ENCODE measurements around the gene TSNAXIP1. TPM values are rescaled to one million over a fixed set of nuclear protein-coding genes. Genes with fewer than 3 reads are reported as not detected.
A peak's percentile ranks its signal among the peaks of the same experiment; 100 is the strongest.

Gene TSNAXIP1, protein sequence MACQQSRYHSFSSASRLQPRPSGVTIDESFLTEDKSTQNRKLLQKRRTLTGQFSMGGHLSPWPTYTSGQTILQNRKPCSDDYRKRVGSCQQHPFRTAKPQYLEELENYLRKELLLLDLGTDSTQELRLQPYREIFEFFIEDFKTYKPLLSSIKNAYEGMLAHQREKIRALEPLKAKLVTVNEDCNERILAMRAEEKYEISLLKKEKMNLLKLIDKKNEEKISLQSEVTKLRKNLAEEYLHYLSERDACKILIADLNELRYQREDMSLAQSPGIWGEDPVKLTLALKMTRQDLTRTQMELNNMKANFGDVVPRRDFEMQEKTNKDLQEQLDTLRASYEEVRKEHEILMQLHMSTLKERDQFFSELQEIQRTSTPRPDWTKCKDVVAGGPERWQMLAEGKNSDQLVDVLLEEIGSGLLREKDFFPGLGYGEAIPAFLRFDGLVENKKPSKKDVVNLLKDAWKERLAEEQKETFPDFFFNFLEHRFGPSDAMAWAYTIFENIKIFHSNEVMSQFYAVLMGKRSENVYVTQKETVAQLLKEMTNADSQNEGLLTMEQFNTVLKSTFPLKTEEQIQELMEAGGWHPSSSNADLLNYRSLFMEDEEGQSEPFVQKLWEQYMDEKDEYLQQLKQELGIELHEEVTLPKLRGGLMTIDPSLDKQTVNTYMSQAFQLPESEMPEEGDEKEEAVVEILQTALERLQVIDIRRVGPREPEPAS
- total RNA-seq, result 0.07 and 0.52 TPM in 2 replicates

DNA sequence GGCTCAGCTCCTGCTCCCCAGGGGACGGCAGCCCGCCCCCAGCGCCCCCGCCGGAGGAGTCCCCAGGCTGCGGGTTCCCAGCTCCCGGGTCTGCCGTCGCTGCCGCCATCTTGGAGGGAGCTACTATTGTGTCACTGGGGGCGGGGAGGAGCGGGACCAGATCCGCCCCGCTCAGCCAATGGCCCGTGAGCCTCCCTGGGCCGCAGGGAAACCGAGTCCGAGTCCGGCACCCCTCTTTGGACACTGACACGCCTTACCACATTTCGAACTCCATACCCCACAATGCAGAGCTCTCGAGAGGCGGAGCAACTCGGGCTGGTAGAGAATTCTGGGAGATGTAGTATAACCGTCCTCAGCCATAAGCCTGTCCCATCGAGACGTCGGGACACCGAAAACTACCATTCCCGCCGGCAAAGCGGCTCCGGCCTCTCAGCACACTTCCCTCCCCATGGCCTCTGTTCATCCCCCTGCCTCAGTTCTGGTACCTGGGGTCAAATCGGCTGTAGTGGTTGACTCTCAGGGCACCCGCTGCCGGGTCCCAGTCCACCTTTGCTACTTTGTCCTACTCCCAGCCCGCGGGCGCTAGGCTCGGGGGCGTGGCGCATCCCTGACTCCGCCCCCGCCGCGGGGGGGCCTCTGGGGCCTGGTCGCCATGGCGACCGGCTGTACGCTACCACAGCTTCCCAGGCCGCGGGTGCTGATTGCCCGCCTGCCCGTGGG lies at the start of gene TSNAXIP1, which contains the start of gene RANBP10:
TSNAXIP1 (plus strand) TSS at position 462 of the 720 bp plus-strand sequence. CDS start 261 bp downstream, outside the sequence.
RANBP10 (minus strand) TSS at position 133 of the 720 bp plus-strand sequence; CDS start at position 109, 24 bp downstream.
- peak; percentile 96 for DNase-seq (ENCODE audit: low read depth)
- TF ChIP-seq, protein P1, sequence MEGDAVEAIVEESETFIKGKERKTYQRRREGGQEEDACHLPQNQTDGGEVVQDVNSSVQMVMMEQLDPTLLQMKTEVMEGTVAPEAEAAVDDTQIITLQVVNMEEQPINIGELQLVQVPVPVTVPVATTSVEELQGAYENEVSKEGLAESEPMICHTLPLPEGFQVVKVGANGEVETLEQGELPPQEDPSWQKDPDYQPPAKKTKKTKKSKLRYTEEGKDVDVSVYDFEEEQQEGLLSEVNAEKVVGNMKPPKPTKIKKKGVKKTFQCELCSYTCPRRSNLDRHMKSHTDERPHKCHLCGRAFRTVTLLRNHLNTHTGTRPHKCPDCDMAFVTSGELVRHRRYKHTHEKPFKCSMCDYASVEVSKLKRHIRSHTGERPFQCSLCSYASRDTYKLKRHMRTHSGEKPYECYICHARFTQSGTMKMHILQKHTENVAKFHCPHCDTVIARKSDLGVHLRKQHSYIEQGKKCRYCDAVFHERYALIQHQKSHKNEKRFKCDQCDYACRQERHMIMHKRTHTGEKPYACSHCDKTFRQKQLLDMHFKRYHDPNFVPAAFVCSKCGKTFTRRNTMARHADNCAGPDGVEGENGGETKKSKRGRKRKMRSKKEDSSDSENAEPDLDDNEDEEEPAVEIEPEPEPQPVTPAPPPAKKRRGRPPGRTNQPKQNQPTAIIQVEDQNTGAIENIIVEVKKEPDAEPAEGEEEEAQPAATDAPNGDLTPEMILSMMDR (conservative IDR thresholded peaks at IDR 0.05; ENCODE audit: low read depth, low read length), result no peak
- peak within 1 kb of the TSS; percentile 99 for H3K4me3 ChIP-seq (ENCODE audit: low read depth, low read length)

- H3K4me3 ChIP-seq (ENCODE audit: low read depth, low read length), result no peak overlapping the region
- TF ChIP-seq, protein P1 (conservative IDR thresholded peaks at IDR 0.05; ENCODE audit: low read depth, low read length), result no peak
- no peak for DNase-seq (ENCODE audit: low read depth)
Measured at GRCh38 chr16:67758006-67758405, 48.7 kb upstream of the TSNAXIP1 start.

- no peak for DNase-seq (ENCODE audit: low read depth)
- TF ChIP-seq, protein P1 (conservative IDR thresholded peaks at IDR 0.05; ENCODE audit: low read depth, low read length), result no peak
- H3K4me3 ChIP-seq (ENCODE audit: low read depth, low read length), result no peak overlapping the region
Measured at GRCh38 chr16:67758966-67759365, 47.7 kb upstream of the TSNAXIP1 start.

DNA sequence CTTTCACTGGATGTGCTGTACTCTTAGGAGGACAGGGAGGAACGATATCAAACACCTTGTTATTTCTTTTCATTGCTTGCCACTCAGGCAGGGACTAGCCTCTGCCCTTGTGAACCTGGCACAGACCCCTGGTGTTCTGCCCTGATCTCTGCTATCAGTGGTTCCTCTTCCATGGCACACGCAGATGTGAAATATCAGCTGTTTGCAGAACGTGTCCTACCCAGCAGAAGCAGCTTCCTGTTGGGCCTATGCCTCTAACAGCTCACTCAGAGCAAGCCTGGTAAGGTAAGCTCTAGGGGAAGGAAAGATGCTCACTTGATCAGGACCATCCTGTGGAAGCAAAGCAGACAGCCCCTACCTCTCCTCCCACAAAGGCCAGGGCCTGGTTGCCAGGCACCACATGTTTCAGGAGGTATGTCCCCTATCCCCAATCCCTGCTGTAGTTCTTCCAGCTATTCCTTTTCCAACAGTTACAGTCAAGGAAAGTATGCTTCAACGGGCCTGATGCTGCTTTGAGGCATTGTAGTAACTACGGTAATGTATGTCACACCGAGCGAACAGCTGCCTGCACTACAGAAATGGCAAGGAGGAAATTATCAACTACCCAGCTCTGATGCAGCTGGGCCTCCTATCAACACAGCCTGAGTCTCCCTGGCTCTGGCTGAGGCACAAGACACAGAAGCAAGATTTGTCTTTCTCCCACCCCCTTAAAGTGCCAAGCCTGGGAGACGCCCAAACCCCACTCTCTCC lies 46.3 kb upstream of the TSNAXIP1 start:
- TF ChIP-seq, protein P1 (conservative IDR thresholded peaks at IDR 0.05; ENCODE audit: low read depth, low read length), result no peak
- DNase-seq (ENCODE audit: low read depth), result no peak
- no peak overlapping the region for H3K4me3 ChIP-seq (ENCODE audit: low read depth, low read length)

GRCh38 chr16:67760956-67761230 lies 45.8 kb upstream of the TSNAXIP1 start:
- no peak overlapping the region for H3K4me3 ChIP-seq (ENCODE audit: low read depth, low read length)
- DNase-seq (ENCODE audit: low read depth), result no peak
- TF ChIP-seq, protein P1 (conservative IDR thresholded peaks at IDR 0.05; ENCODE audit: low read depth, low read length), result no peak

- TF ChIP-seq, protein P1 (conservative IDR thresholded peaks at IDR 0.05; ENCODE audit: low read depth, low read length), result no peak
- DNase-seq (ENCODE audit: low read depth), result no peak
- H3K4me3 ChIP-seq (ENCODE audit: low read depth, low read length), result no peak overlapping the region
Measured at GRCh38 chr16:67761924-67762323, 44.8 kb upstream of the TSNAXIP1 start.
